Pancreas (tissue), 10 donors: ENCODE data around the gene CTU2. TPM values are rescaled to one million over a fixed set of nuclear protein-coding genes. Genes with fewer than 3 reads are reported as not detected.

Experiments used
- ATAC-seq, 4 donors: fragments of 200-7000 bp; cut with Tn5 transposase; one replicate each; pipeline versions ENCODE4 v1.8.0 to v1.9.1; 2020; ENCODE audit warnings: mild to moderate bottlenecking in 4 of 4, moderate library complexity in 4 of 4
- DNase-seq, 6 donors: peaks; one replicate each; pipeline ENCODE4 v3.0.0-alpha.2; 2020
- FAIRE-seq: peaks from 2 replicates; lab custom pipeline; 2012; peaks lifted over from hg19 to GRCh38; lab: Jason Lieb, UNC
- H3K27ac ChIP-seq, 4 donors: fragments of 200-600 bp; sonication (generic); 1 replicate in 3 of 4; 2 replicates in 1 of 4; pipeline versions ENCODE4 v1.5.0 to v1.8.0; 2020
- H3K27me3 ChIP-seq, 4 donors: fragments of 200-600 bp; one replicate each; pipeline ENCODE4 v1.8.0; 2021
- H3K36me3 ChIP-seq, 3 donors: fragments of 200-600 bp; sonication (generic) in 1 of 3; one replicate each; pipeline versions ENCODE4 v1.5.0 to v1.8.0; 2020 to 2021
- H3K4me1 ChIP-seq, 3 donors: fragments of 200-600 bp; one replicate each; pipeline ENCODE4 v1.8.0; 2021
- H3K4me3 ChIP-seq, 4 donors: fragments of 200-600 bp; sonication (generic) in 2 of 4; one replicate each; pipeline versions ENCODE4 v1.5.0 to v1.8.0; 2020 to 2021
- H3K9me3 ChIP-seq, 4 donors: fragments of 200-600 bp; one replicate each; pipeline ENCODE4 v1.8.0; 2021
- WGBS, 2 donors: extraction: QIAGEN DNeasy Blood & Tissue Kit; methylation state at CpG; one replicate each; pipeline ENCODE4 v1.1.7; 2013; 5-methylcytosine and 5-hydroxymethylcytosine counted together
- intact Hi-C, 3 donors: fragments of 100-400 bp; cut with DNase I; formaldehyde crosslinking; loops; one replicate each; pipeline versions ENCODE4 v1.11.1 to v1.14.2; 2022
- polyA plus RNA-seq, 2 donors: library from polyadenylated mRNA; stranded (reverse); fragments of 200-250 nt; gene quantifications; one replicate each; pipeline ENCODE4 v1.2.3, GENCODE V29; 2013
- total RNA-seq, 6 donors: library from RNA; stranded (reverse); fragmentation: NEBNext Ultra II Directional in 4 of 6; extraction: Animal tissue kit (Norgen Biotek cat#: 25700) in 4 of 6; gene quantifications; one replicate each; pipeline versions ENCODE4 v1.2.1 to v1.2.4, GENCODE V29; 2021 to 2023
- TF ChIP-seq, protein P1 (sequence below), 4 donors: fragments of 200-600 bp; sonication (generic) in 3 of 4; IDR thresholded peaks; one replicate each; pipeline versions ENCODE4 v1.5.0 to v1.8.0; 2021; ENCODE audit warnings: antibody characterized with exemption in 4 of 4
- donor health status: healthy with polysubstance abuse.
- donor health status: DM: no; HTN: no; CAD: no; lungs with moderate emphysema.
- donor health status: DM: no; HTN: no; CAD: no.
- donor health status: control.
- donor health status: control.
- donor health status: Bipolar disorder and iron deficiency.
- donor health status: DM: yes; HTN: yes; CAD: no.
- donor health status: DM: no; HTN: no; CAD: no.
- donor health status: DM: no; HTN: no; CAD: no.
- donor health status: DM: yes; HTN: yes; CAD: no.

The CTU2 gene
- total and polyA plus RNA-seq, 8 donors, result 8.1 to 21.9 (median 10.6) TPM

DNA sequence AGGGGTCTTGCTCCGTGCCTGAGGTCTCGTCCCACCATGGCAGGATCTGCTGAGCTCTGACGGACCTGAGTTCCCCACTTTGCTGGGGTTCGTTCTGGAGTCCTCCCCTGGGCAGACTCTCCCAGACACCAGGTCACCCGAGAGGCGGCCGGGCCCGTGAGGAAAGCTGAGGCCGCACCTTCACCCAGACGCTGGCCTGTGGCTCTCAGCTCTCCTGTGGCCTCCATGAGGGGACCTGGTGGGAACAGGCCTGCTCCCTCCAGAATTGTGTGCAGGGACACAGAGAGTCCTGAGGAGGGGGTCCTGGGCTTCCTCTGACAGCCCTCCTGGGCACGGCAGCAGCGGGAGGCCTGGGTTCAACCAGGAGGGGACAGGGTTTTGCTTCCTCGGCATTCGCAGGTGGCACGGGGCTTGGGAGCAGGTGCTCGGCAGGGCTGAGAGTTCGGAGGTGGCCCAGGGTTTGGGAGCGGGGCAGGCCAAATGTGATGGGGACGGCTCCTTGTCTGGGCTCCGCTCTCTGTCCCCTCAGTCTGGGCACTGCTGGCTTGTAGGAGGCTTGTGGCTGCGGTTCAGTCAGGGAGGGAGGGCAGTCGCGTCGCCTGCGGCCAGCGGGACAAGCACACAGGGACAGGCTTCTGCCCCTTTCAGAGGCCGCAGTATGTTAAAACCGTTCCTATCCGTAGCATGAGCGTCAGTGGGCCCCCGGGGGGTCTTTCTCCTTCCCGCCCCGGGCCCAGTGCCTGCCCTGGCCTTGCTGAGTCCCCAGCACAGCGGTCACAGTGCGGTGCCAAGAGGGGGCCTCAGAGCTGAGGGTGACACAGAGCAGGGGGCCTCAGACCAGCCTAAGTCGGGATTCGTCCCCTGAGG lies 11.8 kb upstream of the CTU2 start:
- DNase-seq, result peak in 1 of 6 donors; percentile 68

DNA sequence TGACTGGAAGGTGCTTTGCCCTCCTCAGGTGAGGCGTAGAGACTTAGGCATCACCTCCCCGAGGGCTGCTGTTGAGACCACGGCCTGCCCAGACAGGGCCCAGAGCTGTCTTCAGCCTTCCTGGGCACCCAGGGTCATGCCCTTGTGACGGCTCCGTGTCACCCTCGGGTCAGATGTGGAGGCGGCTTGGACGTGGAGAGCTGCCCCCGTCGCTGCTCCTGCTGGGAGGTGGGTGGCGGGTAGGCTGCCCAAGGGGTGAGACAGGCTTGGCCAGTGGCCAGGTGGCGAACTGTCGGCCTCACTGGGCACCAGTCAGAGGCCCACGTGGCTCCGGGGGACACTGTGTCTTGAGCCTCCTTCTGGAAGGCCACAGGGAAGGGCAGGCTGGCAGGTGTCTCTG lies 11.1 kb upstream of the CTU2 start:
- Histone ChIP-seq H3K4me3 (no peak overlapping the region), H3K27ac (no peak overlapping the region), H3K36me3 (peaks cover 0 to 12% (median 4%) of the 10 kb centered on the region in 3 donors), H3K9me3 (no peaks in the 10 kb centered on the region), H3K4me1 (no peaks in the 10 kb centered on the region), H3K27me3 (no peaks in the 10 kb centered on the region)
- no peak for FAIRE-seq
- DNase-seq, result peak in 2 of 6 donors; percentile 48 to 82
- WGBS, 2 donors, result 77 to 80% methylated on average over 15 of the region's 15 CpGs
- TF ChIP-seq, protein P1, sequence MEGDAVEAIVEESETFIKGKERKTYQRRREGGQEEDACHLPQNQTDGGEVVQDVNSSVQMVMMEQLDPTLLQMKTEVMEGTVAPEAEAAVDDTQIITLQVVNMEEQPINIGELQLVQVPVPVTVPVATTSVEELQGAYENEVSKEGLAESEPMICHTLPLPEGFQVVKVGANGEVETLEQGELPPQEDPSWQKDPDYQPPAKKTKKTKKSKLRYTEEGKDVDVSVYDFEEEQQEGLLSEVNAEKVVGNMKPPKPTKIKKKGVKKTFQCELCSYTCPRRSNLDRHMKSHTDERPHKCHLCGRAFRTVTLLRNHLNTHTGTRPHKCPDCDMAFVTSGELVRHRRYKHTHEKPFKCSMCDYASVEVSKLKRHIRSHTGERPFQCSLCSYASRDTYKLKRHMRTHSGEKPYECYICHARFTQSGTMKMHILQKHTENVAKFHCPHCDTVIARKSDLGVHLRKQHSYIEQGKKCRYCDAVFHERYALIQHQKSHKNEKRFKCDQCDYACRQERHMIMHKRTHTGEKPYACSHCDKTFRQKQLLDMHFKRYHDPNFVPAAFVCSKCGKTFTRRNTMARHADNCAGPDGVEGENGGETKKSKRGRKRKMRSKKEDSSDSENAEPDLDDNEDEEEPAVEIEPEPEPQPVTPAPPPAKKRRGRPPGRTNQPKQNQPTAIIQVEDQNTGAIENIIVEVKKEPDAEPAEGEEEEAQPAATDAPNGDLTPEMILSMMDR (IDR thresholded peaks at IDR 0.05), result no peak
- no peak for ATAC-seq
- intact Hi-C loops, result no loop called here

More for the DNA sequence above, 11.8 kb upstream of the CTU2 start:
- intact Hi-C loops, result no loop called here
- Histone ChIP-seq H3K9me3 (no peaks in the 10 kb centered on the region), H3K36me3 (peaks cover 0 to 7% (median 3%) of the 10 kb centered on the region in 3 donors), H3K27ac (no peak overlapping the region), H3K4me3 (no peak overlapping the region), H3K27me3 (no peaks in the 10 kb centered on the region), H3K4me1 (no peaks in the 10 kb centered on the region)
- TF ChIP-seq, protein P1 (IDR thresholded peaks at IDR 0.05), result no peak
- FAIRE-seq, result no peak
- 87 to 91% methylated on average over 37 of the region's 37 CpGs for WGBS, 2 donors
- no peak for ATAC-seq

DNA sequence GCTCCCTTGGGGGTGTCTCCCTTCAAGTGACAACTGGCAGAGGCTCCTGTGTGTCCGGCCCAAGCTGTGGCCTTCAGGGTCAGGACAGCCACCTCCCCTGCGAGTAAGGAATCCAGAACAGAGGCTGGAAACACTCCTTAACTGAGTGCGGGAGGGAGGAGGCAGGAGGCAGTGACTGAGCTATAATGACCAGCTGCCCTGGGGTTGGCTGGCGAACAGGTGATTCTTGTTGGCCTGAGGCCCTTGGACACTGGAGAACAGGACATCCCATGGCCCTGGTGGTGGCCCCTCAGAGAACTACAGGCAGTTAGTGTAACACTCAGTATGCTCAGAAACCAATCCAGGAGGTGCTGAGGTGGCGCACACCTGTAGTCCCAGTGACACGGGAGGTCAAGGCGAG lies 10.6 kb upstream of the CTU2 start:
- DNase-seq, result peak in 1 of 6 donors; percentile 41
- Histone ChIP-seq H3K27ac (no peak overlapping the region), H3K9me3 (no peaks in the 10 kb centered on the region), H3K36me3 (peaks cover 0 to 12% (median 4%) of the 10 kb centered on the region in 3 donors), H3K4me1 (no peaks in the 10 kb centered on the region), H3K27me3 (no peaks in the 10 kb centered on the region), H3K4me3 (no peak overlapping the region)
- TF ChIP-seq, protein P1 (IDR thresholded peaks at IDR 0.05), result no peak
- intact Hi-C loops, result no loop called here
- WGBS, 2 donors, result 89 to 95% methylated on average over 7 of the region's 7 CpGs
- ATAC-seq, result no peak
- FAIRE-seq, result no peak

DNA sequence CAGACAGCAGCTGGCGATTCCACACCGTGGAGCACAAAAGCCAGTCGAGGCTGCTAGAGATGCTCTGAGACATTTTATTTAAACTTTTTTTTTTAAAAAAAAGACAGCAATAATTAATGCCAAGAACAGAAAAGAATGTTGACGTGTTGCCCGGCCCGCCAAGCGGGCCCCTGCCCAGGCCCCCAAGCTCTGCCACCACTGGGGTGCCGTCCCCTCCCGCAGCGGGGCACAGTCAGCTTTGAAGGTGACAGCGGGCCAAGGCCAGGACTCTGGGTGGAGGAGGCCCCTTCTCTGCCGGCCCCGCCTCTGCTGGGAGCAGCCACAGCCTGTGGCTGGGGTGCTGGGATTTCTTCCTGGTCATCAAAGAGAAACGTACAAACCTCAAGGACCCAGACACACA lies 9.9 kb upstream of the CTU2 start:
- TF ChIP-seq, protein P1 (IDR thresholded peaks at IDR 0.05), result no peak
- intact Hi-C loops, result no loop called here
- DNase-seq (peak in 1 of 6 donors; percentile 39), ATAC-seq (no peak), FAIRE-seq (no peak)
- Histone ChIP-seq H3K27ac (no peak overlapping the region), H3K4me3 (no peak overlapping the region), H3K36me3 (peaks cover 0 to 12% (median 4%) of the 10 kb centered on the region in 3 donors), H3K27me3 (no peaks in the 10 kb centered on the region), H3K4me1 (no peaks in the 10 kb centered on the region), H3K9me3 (no peaks in the 10 kb centered on the region)
- WGBS, 2 donors, result 85 to 94% methylated on average over 14 of the region's 14 CpGs
